ENCODE measurements around the gene CEP192.

CEP192 gene

GRCh38 chr18:13035249-13035914 is 44.2 kb downstream of the CEP192 start:
- Histone ChIP-seq H3K4me1 (peaks cover 8 to 20% (median 16%) of the 10 kb centered on the region in 10 experiments; a peak in 17 of 20 replicates), H4K20me1 (peaks cover 0 to 9% (median 0%) of the 10 kb centered on the region in 11 experiments; a peak in 1 of 22 replicates), H3K27ac (no peak overlapping the region), H3K9ac (no peak overlapping the region), H3K27me3 (no peaks in the 10 kb centered on the region), H3K4me2 (peak overlapping the region in 8 of 11 experiments; percentile 23 to 52 (median 41); a peak in 16 of 22 replicates), H3K4me3 (no peak overlapping the region), H3K9me3 (replicated peaks in 1 of 11) (peaks cover 11 to 48% (median 44%) of the 10 kb centered on the region in 11 experiments; a peak in 20 of 22 replicates), H3K36me3 (peaks cover 66 to 100% (median 90%) of the 10 kb centered on the region in 11 experiments)
- no peak for TF ChIP-seq Cebpa-rat (IDR thresholded peaks at IDR 0.05)

GRCh38 chr18:13036622-13037320 is 45.6 kb downstream of the CEP192 start:
- Histone ChIP-seq H3K27ac (no peak overlapping the region), H3K36me3 (peaks cover 66 to 100% (median 90%) of the 10 kb centered on the region in 11 experiments)

GRCh38 chr18:13039806-13040205 is 48.6 kb downstream of the CEP192 start:
- H3K4me2 ChIP-seq: no peak overlapping the region
- no peak overlapping the region for H3K27ac ChIP-seq
- no peak for TF ChIP-seq Cebpa-rat (IDR thresholded peaks at IDR 0.05)
- H3K4me1 ChIP-seq: peaks cover 6 to 15% (median 12%) of the 10 kb centered on the region in 10 experiments; a peak in 17 of 20 replicates
- no peak overlapping the region for H3K9ac ChIP-seq
- H3K4me3 ChIP-seq: no peak overlapping the region
- peaks cover 0 to 9% (median 0%) of the 10 kb centered on the region in 11 experiments; a peak in 1 of 22 replicates for H4K20me1 ChIP-seq
- H3K9me3 ChIP-seq (replicated peaks in 1 of 11): peaks cover 14 to 29% (median 24%) of the 10 kb centered on the region in 11 experiments; a peak in 19 of 22 replicates
- no peaks in the 10 kb centered on the region for H3K27me3 ChIP-seq
- H3K36me3 ChIP-seq: peaks cover 63 to 99% (median 87%) of the 10 kb centered on the region in 11 experiments

More at GRCh38 chr18:13036622-13037320, 45.6 kb downstream of the CEP192 start:
- Histone ChIP-seq H4K20me1 (peaks cover 0 to 9% (median 0%) of the 10 kb centered on the region in 11 experiments; a peak in 1 of 22 replicates), H3K4me3 (no peak overlapping the region), H3K27me3 (no peaks in the 10 kb centered on the region), H3K9me3 (replicated peaks in 1 of 11) (peaks cover 13 to 44% (median 36%) of the 10 kb centered on the region in 11 experiments; a peak in 20 of 22 replicates), H3K4me2 (no peak overlapping the region), H3K4me1 (peaks cover 8 to 20% (median 16%) of the 10 kb centered on the region in 10 experiments; a peak in 17 of 20 replicates), H3K9ac (no peak overlapping the region)
- TF ChIP-seq Cebpa-rat (IDR thresholded peaks at IDR 0.05): no peak

- H3K27me3 ChIP-seq: no peaks in the 10 kb centered on the region
- TF ChIP-seq Cebpa-rat (IDR thresholded peaks at IDR 0.05): no peak
- no peak overlapping the region for H3K4me2 ChIP-seq
- no peak overlapping the region for H3K4me3 ChIP-seq
- H3K27ac ChIP-seq: no peak overlapping the region
- peaks cover 14 to 29% (median 23%) of the 10 kb centered on the region in 11 experiments; a peak in 19 of 22 replicates for H3K9me3 ChIP-seq (replicated peaks in 1 of 11)
- no peaks in the 10 kb centered on the region for H4K20me1 ChIP-seq
- peaks cover 65 to 99% (median 90%) of the 10 kb centered on the region in 11 experiments for H3K36me3 ChIP-seq
- peaks cover 0 to 4% (median 0%) of the 10 kb centered on the region in 10 experiments; a peak in 5 of 20 replicates for H3K4me1 ChIP-seq
- H3K9ac ChIP-seq: no peak overlapping the region
Observed at GRCh38 chr18:13043066-13043465, 51.9 kb downstream of the CEP192 start.

- H3K27ac ChIP-seq: no peak overlapping the region
- H3K36me3 ChIP-seq: peaks cover 60 to 99% (median 87%) of the 10 kb centered on the region in 11 experiments
- peaks cover 6 to 33% (median 12%) of the 10 kb centered on the region in 10 experiments; a peak in 17 of 20 replicates for H3K4me1 ChIP-seq
- H3K27me3 ChIP-seq: no peaks in the 10 kb centered on the region
- H3K9ac ChIP-seq: no peak overlapping the region
- H3K4me2 ChIP-seq: peak overlapping the region in 3 of 11 experiments; percentile 3 to 40 (median 14); a peak in 4 of 22 replicates
- peak in 3 of 11 experiments; percentile 10 to 37 (median 27); a peak in 1 of 22 replicates for TF ChIP-seq Cebpa-rat (IDR thresholded peaks at IDR 0.05)
- no peak overlapping the region for H3K4me3 ChIP-seq
- H4K20me1 ChIP-seq: peaks cover 0 to 8% (median 0%) of the 10 kb centered on the region in 11 experiments; a peak in 1 of 22 replicates
- peaks cover 0 to 10% (median 4%) of the 10 kb centered on the region in 11 experiments; a peak in 14 of 22 replicates for H3K9me3 ChIP-seq (replicated peaks in 1 of 11)
Observed at GRCh38 chr18:13048061-13048595, 57.0 kb downstream of the CEP192 start.

GRCh38 chr18:13051159-13051558 is 60.0 kb downstream of the CEP192 start:
- Histone ChIP-seq H3K4me2 (peak overlapping the region in 1 of 11 experiments; percentile 51; a peak in 2 of 22 replicates), H3K4me3 (no peak overlapping the region), H4K20me1 (peaks cover 0 to 8% (median 0%) of the 10 kb centered on the region in 11 experiments; a peak in 3 of 22 replicates), H3K9ac (no peak overlapping the region), H3K27me3 (no peaks in the 10 kb centered on the region), H3K4me1 (peaks cover 6 to 33% (median 12%) of the 10 kb centered on the region in 10 experiments; a peak in 17 of 20 replicates), H3K9me3 (replicated peaks in 1 of 11) (peaks cover 0 to under 1% (median 0%) of the 10 kb centered on the region in 11 experiments; a peak in 2 of 22 replicates), H3K27ac (no peak overlapping the region; a peak in 1 of 22 replicates), H3K36me3 (peaks cover 77 to 100% (median 97%) of the 10 kb centered on the region in 11 experiments)
- TF ChIP-seq Cebpa-rat (IDR thresholded peaks at IDR 0.05): no peak

- no peak overlapping the region for H3K4me3 ChIP-seq
- no peaks in the 10 kb centered on the region for H3K27me3 ChIP-seq
- H3K36me3 ChIP-seq: peaks cover 80 to 100% (median 99%) of the 10 kb centered on the region in 11 experiments
- H3K9ac ChIP-seq: no peak overlapping the region
- peak overlapping the region in 9 of 11 experiments; percentile 13 to 51 (median 35); a peak in 16 of 22 replicates for H3K4me2 ChIP-seq
- peaks cover 6 to 33% (median 12%) of the 10 kb centered on the region in 10 experiments; a peak in 17 of 20 replicates for H3K4me1 ChIP-seq
- H3K9me3 ChIP-seq (replicated peaks in 1 of 11): no peaks in the 10 kb centered on the region
- H3K27ac ChIP-seq: peak overlapping the region in 3 of 11 experiments; percentile 23 to 44 (median 34); a peak in 3 of 22 replicates
- peaks cover 0 to 8% (median 0%) of the 10 kb centered on the region in 11 experiments; a peak in 3 of 22 replicates for H4K20me1 ChIP-seq
- no peak for TF ChIP-seq Cebpa-rat (IDR thresholded peaks at IDR 0.05)
Observed at GRCh38 chr18:13051950-13052349, 60.8 kb downstream of the CEP192 start.

- no peak overlapping the region for H3K4me2 ChIP-seq
- peaks cover 83 to 100% (median 98%) of the 10 kb centered on the region in 11 experiments for H3K36me3 ChIP-seq
- H3K9ac ChIP-seq: no peak overlapping the region
- no peaks in the 10 kb centered on the region for H3K27me3 ChIP-seq
- no peak for TF ChIP-seq Cebpa-rat (IDR thresholded peaks at IDR 0.05)
- no peaks in the 10 kb centered on the region for H3K9me3 ChIP-seq (replicated peaks in 1 of 11)
- no peak overlapping the region for H3K27ac ChIP-seq
- peaks cover 6 to 17% (median 12%) of the 10 kb centered on the region in 10 experiments; a peak in 17 of 20 replicates for H3K4me1 ChIP-seq
- H4K20me1 ChIP-seq: peaks cover 0 to 8% (median 0%) of the 10 kb centered on the region in 11 experiments; a peak in 4 of 22 replicates
- no peak overlapping the region for H3K4me3 ChIP-seq
Observed at GRCh38 chr18:13054336-13054735, 63.2 kb downstream of the CEP192 start.

All from BLaER1 treated with 17β-estradiol and CSF1 and Interleukin-3, amounts not matched to agents 10 nM and 100 nM (cell line).